ENCODE measurements around the gene ANTXR1.
A peak's percentile ranks its signal among the peaks of the same experiment; 100 is the strongest.

The ANTXR1 gene

GRCh38 chr2:69186614-69187013 lies 173.6 kb downstream of the ANTXR1 start:
- DNase-seq: no peak

- peak; percentile 13 to 21 for DNase-seq
Observed at GRCh38 chr2:69188182-69188900, 175.4 kb downstream of the ANTXR1 start.

GRCh38 chr2:69190743-69191404 lies 177.9 kb downstream of the ANTXR1 start:
- no peak for DNase-seq

- DNase-seq: no peak
Observed at GRCh38 chr2:69191634-69192033, 178.7 kb downstream of the ANTXR1 start.

GRCh38 chr2:69192176-69192945 lies 179.4 kb downstream of the ANTXR1 start:
- no peak for DNase-seq

- DNase-seq: no peak
Observed at GRCh38 chr2:69195706-69196105, 182.7 kb downstream of the ANTXR1 start.

GRCh38 chr2:69196327-69197117 lies 183.5 kb downstream of the ANTXR1 start:
- no peak for DNase-seq

GRCh38 chr2:69200107-69200520 lies 187.1 kb downstream of the ANTXR1 start:
- no peak for DNase-seq

- no peak for DNase-seq
Observed at GRCh38 chr2:69201259-69201658, 188.3 kb downstream of the ANTXR1 start.

GRCh38 chr2:69202327-69202726 lies 189.3 kb downstream of the ANTXR1 start:
- DNase-seq: no peak

GRCh38 chr2:69203166-69203985 lies 190.4 kb downstream of the ANTXR1 start:
- no peak for DNase-seq

GRCh38 chr2:69204654-69205053 lies 191.7 kb downstream of the ANTXR1 start:
- no peak for DNase-seq

- no peak for DNase-seq
Observed at GRCh38 chr2:69205076-69205475, 192.1 kb downstream of the ANTXR1 start.

- no peak for DNase-seq
Observed at GRCh38 chr2:69205491-69205890, 192.5 kb downstream of the ANTXR1 start.

- no peak for DNase-seq
Observed at GRCh38 chr2:69208023-69208595, 195.1 kb downstream of the ANTXR1 start.

- DNase-seq: no peak
Observed at GRCh38 chr2:69209482-69209881, 196.5 kb downstream of the ANTXR1 start.

GRCh38 chr2:69210385-69210784 lies 197.4 kb downstream of the ANTXR1 start:
- no peak for DNase-seq

GRCh38 chr2:69211048-69211447 lies 198.1 kb downstream of the ANTXR1 start:
- DNase-seq: no peak

- no peak for DNase-seq
Observed at GRCh38 chr2:69211686-69212085, 198.7 kb downstream of the ANTXR1 start.

- no peak for DNase-seq
Observed at GRCh38 chr2:69212238-69213028, 199.5 kb downstream of the ANTXR1 start.

- DNase-seq: peak; percentile 56 to 84
Observed at GRCh38 chr2:69213201-69213600, 200.2 kb downstream of the ANTXR1 start.
